HL-60 (cell line): ENCODE data around the gene ZSCAN5A.

Experiments used
- GABPA ChIP-seq: IDR thresholded peaks from 2 replicates; pipeline ENCODE4 v1.6.1; 2012; ENCODE audit warnings: low read depth
- POLR2AphosphoS5 ChIP-seq: IDR thresholded peaks from 2 replicates; pipeline ENCODE4 v1.6.1; 2012; ENCODE audit warnings: low read depth
- REST ChIP-seq: IDR thresholded peaks from 2 replicates; pipeline ENCODE4 v1.6.1; 2012; ENCODE audit warnings: low read depth; ENCODE audit not compliant: insufficient replicate concordance
- SPI1 ChIP-seq: IDR thresholded peaks from 2 replicates; pipeline ENCODE4 v1.6.1; 2012; ENCODE audit warnings: low read depth, mild to moderate bottlenecking, borderline replicate concordance
- TF ChIP-seq, protein P1 (sequence below): IDR thresholded peaks from one replicate; pipeline ENCODE4 v1.5.1; 2011; ENCODE audit warnings: low read length, control low read depth, inconsistent platforms; ENCODE audit not compliant: insufficient read depth

- TF ChIP-seq POLR2AphosphoS5, result no peak
- TF ChIP-seq, protein P1, sequence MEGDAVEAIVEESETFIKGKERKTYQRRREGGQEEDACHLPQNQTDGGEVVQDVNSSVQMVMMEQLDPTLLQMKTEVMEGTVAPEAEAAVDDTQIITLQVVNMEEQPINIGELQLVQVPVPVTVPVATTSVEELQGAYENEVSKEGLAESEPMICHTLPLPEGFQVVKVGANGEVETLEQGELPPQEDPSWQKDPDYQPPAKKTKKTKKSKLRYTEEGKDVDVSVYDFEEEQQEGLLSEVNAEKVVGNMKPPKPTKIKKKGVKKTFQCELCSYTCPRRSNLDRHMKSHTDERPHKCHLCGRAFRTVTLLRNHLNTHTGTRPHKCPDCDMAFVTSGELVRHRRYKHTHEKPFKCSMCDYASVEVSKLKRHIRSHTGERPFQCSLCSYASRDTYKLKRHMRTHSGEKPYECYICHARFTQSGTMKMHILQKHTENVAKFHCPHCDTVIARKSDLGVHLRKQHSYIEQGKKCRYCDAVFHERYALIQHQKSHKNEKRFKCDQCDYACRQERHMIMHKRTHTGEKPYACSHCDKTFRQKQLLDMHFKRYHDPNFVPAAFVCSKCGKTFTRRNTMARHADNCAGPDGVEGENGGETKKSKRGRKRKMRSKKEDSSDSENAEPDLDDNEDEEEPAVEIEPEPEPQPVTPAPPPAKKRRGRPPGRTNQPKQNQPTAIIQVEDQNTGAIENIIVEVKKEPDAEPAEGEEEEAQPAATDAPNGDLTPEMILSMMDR, result no peak
- no peak for TF ChIP-seq GABPA
- no peak for TF ChIP-seq REST
- no peak for TF ChIP-seq SPI1
Measured at GRCh38 chr19:56273563-56274117, 41.0 kb downstream of the ZSCAN5A start.
